HepG2 (cell line): ENCODE data around the gene SPNS1. TPM values are rescaled to one million over a fixed set of nuclear protein-coding genes. Genes with fewer than 3 reads are reported as not detected.

Experiments
- ATAD3A ChIP-seq: sonication (generic); formaldehyde crosslinking; IDR thresholded peaks from 2 replicates; pipeline ENCODE4 v1.4.0; 2020; ENCODE audit warnings: missing genetic modification reagents
- CEBPB ChIP-seq: IDR thresholded peaks from 2 replicates; pipeline ENCODE4 v1.6.1; 2011; ENCODE audit warnings: low read depth, low read length, improper control_type of control experiment, borderline replicate concordance
- DPF2 ChIP-seq: sonication (generic); formaldehyde crosslinking; IDR thresholded peaks from 2 replicates; pipeline ENCODE4 v1.4.0; 2020; ENCODE audit warnings: mild to moderate bottlenecking, low read depth, missing genetic modification reagents, borderline replicate concordance
- GABPB1 ChIP-seq: IDR thresholded peaks from 2 replicates; pipeline ENCODE4 v1.6.1; 2016; ENCODE audit warnings: mild to moderate bottlenecking, missing genetic modification reagents, moderate library complexity, missing compliant biosample characterization
- HNRNPLL ChIP-seq: fragments of 200-400 bp; formaldehyde crosslinking; IDR thresholded peaks from 2 replicates; pipeline ENCODE4 v1.6.1; 2017; ENCODE audit warnings: mild to moderate bottlenecking, low read depth, low read length; ENCODE audit not compliant: poor library complexity, severe bottlenecking
- NAIF1 ChIP-seq: sonication (generic); formaldehyde crosslinking; IDR thresholded peaks from 2 replicates; pipeline ENCODE4 v1.5.0; 2020; ENCODE audit warnings: mild to moderate bottlenecking, missing genetic modification reagents, borderline replicate concordance
- PITX1 ChIP-seq: sonication (generic); formaldehyde crosslinking; IDR thresholded peaks from 2 replicates; pipeline ENCODE4 v1.5.1; 2020; ENCODE audit warnings: mild to moderate bottlenecking, missing genetic modification reagents
- SAFB2 ChIP-seq: sonication (generic); formaldehyde crosslinking; IDR thresholded peaks from 2 replicates; pipeline ENCODE4 v1.5.1; 2020; ENCODE audit warnings: missing genetic modification reagents, low read depth, mild to moderate bottlenecking, borderline replicate concordance
- SRSF9 ChIP-seq: fragments of 200-400 bp; formaldehyde crosslinking; IDR thresholded peaks from 2 replicates; pipeline ENCODE4 v1.6.1; 2018; ENCODE audit warnings: borderline replicate concordance, mild to moderate bottlenecking, low read depth, low read length; ENCODE audit not compliant: insufficient read depth, poor library complexity, severe bottlenecking
- ZNF441 ChIP-seq: sonication (generic); formaldehyde crosslinking; IDR thresholded peaks from 2 replicates; pipeline ENCODE4 v1.7.0; 2021; ENCODE audit warnings: missing genetic modification reagents, borderline replicate concordance
- ZNF878 ChIP-seq: sonication (generic); formaldehyde crosslinking; IDR thresholded peaks from 2 replicates; pipeline ENCODE4 v1.8.1; 2023; ENCODE audit warnings: mild to moderate bottlenecking, missing genetic modification reagents, moderate library complexity
- polyA plus RNA-seq, 8 experiments: library from polyadenylated mRNA; depleted of rRNA in 3 of 8; stranded (reverse) in 7 of 8; unstranded in 1 of 8; fragments of >200 nt; fragmentation: Illumina TruSeq in 4 of 8; extraction: Trizol in 4 of 8; gene quantifications; 2 replicates each; pipeline versions ENCODE4 v1.2.1 to v1.2.3, GENCODE V29; 2011 to 2016; ENCODE audit warnings: low read depth in 4 of 8, missing spikeins in 1 of 8, mixed read lengths in 1 of 8; ENCODE audit not compliant: insufficient read depth in 1 of 8
- total RNA-seq, 5 experiments: library from RNA; depleted of rRNA; stranded (reverse); fragments of >200 nt; fragmentation: Illumina TruSeq; extraction: Trizol; gene quantifications; 2 replicates each; pipeline ENCODE4 v1.2.3, GENCODE V29; 2016; ENCODE audit warnings: low read depth in 1 of 5
- TF ChIP-seq, protein P1 (sequence below): sonication (generic); formaldehyde crosslinking; IDR thresholded peaks from 2 replicates; pipeline ENCODE4 v1.4.0; 2020; ENCODE audit warnings: missing genetic modification reagents
- TF ChIP-seq, protein P2 (sequence below): sonication (generic); formaldehyde crosslinking; IDR thresholded peaks from 2 replicates; pipeline ENCODE4 v1.5.1; 2020; ENCODE audit warnings: mild to moderate bottlenecking, missing genetic modification reagents, moderate library complexity
- TF ChIP-seq, protein P3 (sequence below): sonication (generic); formaldehyde crosslinking; IDR thresholded peaks from 2 replicates; pipeline ENCODE4 v1.4.0; 2020; ENCODE audit warnings: missing genetic modification reagents
- TF ChIP-seq, protein P4 (sequence below): sonication (generic); formaldehyde crosslinking; IDR thresholded peaks from 2 replicates; pipeline ENCODE4 v1.5.0; 2020; ENCODE audit warnings: missing genetic modification reagents

Gene SPNS1
- total and polyA plus RNA-seq, 2 of the 13 experiments (the other 11 are each of a cell fraction or from before 2014, with no cell fraction given), result 25.6 to 38.8 TPM

DNA sequence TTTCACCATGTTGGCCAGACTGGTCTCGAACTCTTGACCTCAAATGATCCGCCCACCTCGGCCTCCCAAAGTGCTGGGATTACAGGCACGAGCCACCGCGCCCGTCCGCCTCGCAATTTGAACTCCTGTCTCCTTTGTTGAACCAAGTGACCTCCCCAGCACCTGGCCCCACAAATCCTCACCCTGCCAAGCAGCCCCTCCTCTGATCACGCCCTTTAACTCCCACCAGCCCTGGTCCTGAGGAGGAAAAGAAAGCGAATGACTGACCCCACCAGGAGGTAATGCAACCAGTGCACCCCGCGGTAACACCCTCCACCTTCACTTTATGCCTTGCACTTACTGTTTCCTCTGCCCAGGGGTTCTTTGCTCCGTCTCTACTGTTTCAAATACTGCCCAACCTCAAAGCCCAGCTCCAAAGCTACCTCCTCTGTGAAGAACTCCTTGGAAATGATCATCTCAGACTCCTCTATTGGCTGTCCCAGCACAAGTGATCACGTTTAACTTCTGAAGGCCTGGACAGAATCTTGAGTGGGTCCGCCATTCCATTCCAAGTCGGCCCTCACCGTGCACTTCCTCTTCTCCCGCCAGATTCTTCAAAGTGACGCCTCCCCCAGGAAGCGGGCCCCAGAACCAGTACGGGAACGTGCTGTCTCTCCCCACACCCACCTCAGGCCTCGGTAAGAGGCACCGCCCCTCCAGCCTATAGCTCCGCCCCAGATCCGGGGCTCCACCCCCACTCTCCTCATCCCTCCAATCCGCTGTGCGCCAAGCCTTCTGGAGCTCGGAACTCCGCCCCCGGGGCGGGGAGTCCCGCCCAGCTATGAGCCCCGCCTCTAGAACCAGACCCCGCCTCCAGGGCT lies 38.4 kb upstream of the SPNS1 start (continued):
- TF ChIP-seq, protein P1, sequence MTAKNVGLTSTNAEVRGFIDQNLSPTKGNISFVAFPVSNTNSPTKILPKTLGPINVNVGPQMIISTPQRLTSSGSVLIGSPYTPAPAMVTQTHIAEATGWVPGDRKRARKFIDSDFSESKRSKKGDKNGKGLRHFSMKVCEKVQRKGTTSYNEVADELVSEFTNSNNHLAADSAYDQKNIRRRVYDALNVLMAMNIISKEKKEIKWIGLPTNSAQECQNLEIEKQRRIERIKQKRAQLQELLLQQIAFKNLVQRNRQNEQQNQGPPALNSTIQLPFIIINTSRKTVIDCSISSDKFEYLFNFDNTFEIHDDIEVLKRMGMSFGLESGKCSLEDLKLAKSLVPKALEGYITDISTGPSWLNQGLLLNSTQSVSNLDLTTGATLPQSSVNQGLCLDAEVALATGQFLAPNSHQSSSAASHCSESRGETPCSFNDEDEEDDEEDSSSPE (CRISPR knock-in tag), result peak; percentile 85; the same call in 1 of the 2 replicates
- TF ChIP-seq ZNF441 (CRISPR knock-in tag), result peak; percentile 91
- no peak for TF ChIP-seq CEBPB
- no peak for TF ChIP-seq ZNF878 (CRISPR knock-in tag)
- TF ChIP-seq SAFB2 (CRISPR knock-in tag), result peak; percentile 71; the same call in 1 of the 2 replicates
- peak; percentile 67 for TF ChIP-seq GABPB1 (CRISPR knock-in tag)
- TF ChIP-seq, protein P2, sequence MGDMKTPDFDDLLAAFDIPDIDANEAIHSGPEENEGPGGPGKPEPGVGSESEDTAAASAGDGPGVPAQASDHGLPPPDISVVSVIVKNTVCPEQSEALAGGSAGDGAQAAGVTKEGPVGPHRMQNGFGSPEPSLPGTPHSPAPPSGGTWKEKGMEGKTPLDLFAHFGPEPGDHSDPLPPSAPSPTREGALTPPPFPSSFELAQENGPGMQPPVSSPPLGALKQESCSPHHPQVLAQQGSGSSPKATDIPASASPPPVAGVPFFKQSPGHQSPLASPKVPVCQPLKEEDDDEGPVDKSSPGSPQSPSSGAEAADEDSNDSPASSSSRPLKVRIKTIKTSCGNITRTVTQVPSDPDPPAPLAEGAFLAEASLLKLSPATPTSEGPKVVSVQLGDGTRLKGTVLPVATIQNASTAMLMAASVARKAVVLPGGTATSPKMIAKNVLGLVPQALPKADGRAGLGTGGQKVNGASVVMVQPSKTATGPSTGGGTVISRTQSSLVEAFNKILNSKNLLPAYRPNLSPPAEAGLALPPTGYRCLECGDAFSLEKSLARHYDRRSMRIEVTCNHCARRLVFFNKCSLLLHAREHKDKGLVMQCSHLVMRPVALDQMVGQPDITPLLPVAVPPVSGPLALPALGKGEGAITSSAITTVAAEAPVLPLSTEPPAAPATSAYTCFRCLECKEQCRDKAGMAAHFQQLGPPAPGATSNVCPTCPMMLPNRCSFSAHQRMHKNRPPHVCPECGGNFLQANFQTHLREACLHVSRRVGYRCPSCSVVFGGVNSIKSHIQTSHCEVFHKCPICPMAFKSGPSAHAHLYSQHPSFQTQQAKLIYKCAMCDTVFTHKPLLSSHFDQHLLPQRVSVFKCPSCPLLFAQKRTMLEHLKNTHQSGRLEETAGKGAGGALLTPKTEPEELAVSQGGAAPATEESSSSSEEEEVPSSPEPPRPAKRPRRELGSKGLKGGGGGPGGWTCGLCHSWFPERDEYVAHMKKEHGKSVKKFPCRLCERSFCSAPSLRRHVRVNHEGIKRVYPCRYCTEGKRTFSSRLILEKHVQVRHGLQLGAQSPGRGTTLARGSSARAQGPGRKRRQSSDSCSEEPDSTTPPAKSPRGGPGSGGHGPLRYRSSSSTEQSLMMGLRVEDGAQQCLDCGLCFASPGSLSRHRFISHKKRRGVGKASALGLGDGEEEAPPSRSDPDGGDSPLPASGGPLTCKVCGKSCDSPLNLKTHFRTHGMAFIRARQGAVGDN (CRISPR knock-in tag), result peak; percentile 80
- TF ChIP-seq, protein P3, sequence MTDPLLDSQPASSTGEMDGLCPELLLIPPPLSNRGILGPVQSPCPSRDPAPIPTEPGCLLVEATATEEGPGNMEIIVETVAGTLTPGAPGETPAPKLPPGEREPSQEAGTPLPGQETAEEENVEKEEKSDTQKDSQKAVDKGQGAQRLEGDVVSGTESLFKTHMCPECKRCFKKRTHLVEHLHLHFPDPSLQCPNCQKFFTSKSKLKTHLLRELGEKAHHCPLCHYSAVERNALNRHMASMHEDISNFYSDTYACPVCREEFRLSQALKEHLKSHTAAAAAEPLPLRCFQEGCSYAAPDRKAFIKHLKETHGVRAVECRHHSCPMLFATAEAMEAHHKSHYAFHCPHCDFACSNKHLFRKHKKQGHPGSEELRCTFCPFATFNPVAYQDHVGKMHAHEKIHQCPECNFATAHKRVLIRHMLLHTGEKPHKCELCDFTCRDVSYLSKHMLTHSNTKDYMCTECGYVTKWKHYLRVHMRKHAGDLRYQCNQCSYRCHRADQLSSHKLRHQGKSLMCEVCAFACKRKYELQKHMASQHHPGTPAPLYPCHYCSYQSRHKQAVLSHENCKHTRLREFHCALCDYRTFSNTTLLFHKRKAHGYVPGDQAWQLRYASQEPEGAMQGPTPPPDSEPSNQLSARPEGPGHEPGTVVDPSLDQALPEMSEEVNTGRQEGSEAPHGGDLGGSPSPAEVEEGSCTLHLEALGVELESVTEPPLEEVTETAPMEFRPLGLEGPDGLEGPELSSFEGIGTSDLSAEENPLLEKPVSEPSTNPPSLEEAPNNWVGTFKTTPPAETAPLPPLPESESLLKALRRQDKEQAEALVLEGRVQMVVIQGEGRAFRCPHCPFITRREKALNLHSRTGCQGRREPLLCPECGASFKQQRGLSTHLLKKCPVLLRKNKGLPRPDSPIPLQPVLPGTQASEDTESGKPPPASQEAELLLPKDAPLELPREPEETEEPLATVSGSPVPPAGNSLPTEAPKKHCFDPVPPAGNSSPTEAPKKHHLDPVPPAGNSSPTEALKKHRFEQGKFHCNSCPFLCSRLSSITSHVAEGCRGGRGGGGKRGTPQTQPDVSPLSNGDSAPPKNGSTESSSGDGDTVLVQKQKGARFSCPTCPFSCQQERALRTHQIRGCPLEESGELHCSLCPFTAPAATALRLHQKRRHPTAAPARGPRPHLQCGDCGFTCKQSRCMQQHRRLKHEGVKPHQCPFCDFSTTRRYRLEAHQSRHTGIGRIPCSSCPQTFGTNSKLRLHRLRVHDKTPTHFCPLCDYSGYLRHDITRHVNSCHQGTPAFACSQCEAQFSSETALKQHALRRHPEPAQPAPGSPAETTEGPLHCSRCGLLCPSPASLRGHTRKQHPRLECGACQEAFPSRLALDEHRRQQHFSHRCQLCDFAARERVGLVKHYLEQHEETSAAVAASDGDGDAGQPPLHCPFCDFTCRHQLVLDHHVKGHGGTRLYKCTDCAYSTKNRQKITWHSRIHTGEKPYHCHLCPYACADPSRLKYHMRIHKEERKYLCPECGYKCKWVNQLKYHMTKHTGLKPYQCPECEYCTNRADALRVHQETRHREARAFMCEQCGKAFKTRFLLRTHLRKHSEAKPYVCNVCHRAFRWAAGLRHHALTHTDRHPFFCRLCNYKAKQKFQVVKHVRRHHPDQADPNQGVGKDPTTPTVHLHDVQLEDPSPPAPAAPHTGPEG (CRISPR knock-in tag), result 0 out of 2 replicates have a peak, but pooled peaks have one; percentile 61
- peak; percentile 26; the same call in 1 of the 2 replicates for TF ChIP-seq PITX1 (CRISPR knock-in tag)
- TF ChIP-seq NAIF1 (CRISPR knock-in tag), result peak; percentile 53; the same call in 1 of the 2 replicates
- TF ChIP-seq DPF2 (CRISPR knock-in tag), result no peak
- peak; percentile 28 for TF ChIP-seq HNRNPLL
- no peak for TF ChIP-seq SRSF9
- TF ChIP-seq, protein P4, sequence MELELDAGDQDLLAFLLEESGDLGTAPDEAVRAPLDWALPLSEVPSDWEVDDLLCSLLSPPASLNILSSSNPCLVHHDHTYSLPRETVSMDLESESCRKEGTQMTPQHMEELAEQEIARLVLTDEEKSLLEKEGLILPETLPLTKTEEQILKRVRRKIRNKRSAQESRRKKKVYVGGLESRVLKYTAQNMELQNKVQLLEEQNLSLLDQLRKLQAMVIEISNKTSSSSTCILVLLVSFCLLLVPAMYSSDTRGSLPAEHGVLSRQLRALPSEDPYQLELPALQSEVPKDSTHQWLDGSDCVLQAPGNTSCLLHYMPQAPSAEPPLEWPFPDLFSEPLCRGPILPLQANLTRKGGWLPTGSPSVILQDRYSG (CRISPR knock-in tag), result no peak
- TF ChIP-seq ATAD3A (CRISPR knock-in tag), result no peak
